LNCaP clone FGC (cell line): ENCODE results near the gene GSN.

ENCODE experiments used
- DNase-seq: peaks from one replicate; pipeline ENCODE4 v3.0.0-alpha.2; 2011; ENCODE audit warnings: low read depth
- H3K4me3 ChIP-seq: 2 replicates; pipeline ENCODE4 v1.5.1; 2011; ENCODE audit warnings: mild to moderate bottlenecking, low read depth, low read length, control low read depth
- TF ChIP-seq, protein P1 (sequence below): IDR thresholded peaks from 2 replicates; pipeline ENCODE4 v1.5.1; 2012; ENCODE audit warnings: mild to moderate bottlenecking; ENCODE audit not compliant: control insufficient read depth, insufficient read depth; ENCODE audit errors: extremely low read depth

The GSN gene

DNA sequence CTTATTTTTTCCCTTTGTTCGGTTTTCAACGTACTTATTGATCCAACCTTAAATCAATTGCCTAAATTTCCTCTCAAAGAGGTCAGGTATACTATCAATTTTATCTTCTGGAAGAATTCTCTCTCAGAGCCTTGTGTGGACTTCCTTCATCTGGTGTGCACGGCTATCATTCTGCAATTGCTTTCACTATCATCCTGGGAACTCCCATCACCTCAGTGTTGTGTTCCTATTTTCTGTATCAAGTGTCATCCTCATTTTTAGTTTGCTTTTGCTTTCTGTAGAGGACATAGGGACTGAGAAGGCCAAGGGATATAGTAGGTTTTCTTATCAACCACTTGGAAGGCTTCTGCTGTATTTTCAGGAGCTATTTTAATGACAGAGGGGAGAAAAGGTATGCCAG, 90.8 kb downstream of the GSN start:
- TF ChIP-seq, protein P1, sequence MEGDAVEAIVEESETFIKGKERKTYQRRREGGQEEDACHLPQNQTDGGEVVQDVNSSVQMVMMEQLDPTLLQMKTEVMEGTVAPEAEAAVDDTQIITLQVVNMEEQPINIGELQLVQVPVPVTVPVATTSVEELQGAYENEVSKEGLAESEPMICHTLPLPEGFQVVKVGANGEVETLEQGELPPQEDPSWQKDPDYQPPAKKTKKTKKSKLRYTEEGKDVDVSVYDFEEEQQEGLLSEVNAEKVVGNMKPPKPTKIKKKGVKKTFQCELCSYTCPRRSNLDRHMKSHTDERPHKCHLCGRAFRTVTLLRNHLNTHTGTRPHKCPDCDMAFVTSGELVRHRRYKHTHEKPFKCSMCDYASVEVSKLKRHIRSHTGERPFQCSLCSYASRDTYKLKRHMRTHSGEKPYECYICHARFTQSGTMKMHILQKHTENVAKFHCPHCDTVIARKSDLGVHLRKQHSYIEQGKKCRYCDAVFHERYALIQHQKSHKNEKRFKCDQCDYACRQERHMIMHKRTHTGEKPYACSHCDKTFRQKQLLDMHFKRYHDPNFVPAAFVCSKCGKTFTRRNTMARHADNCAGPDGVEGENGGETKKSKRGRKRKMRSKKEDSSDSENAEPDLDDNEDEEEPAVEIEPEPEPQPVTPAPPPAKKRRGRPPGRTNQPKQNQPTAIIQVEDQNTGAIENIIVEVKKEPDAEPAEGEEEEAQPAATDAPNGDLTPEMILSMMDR, result no peak
- no peak for DNase-seq
- no peak overlapping the region for H3K4me3 ChIP-seq

DNA sequence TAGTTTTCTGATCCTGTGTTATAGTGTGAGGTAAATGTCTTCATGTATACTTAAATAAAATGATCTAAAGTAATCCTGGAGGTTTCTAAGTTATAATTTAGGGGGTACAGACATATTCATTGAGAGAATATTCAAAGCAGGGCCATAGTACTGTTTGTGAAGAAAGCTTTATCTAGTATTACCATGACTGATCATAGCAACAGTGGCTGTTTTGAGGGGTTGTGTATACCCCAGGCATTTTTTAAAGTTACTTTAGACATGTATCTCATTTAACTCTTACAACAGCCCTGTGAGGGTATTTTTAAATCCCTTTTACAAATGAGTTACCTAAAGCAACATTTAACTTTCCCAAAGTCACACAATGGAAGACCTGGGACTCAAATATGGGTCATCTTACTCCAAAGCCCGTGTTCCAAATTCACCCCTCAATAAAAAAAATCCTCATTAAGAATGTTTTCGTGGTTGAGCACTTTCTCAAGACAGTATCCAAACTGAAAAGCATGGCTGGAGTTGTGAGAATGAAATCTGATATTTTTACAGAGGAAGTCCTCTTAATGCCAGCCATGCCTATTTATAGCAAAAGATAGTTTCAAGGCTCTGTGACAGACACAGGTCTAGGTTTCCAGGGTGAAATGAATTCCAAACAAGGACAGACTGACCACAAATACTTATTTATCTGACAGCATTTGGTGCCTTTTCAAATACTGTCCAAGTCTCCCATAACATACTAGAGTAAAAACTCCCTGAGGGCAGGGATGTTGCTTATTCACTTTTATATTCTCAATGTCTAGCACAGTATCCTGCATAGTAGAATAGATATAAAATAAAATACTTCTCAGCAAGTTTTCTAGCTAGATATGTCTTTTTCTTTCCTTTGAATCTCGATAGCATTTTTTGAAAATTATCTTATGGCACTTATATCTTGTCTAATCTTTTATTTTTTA, 91.7 kb downstream of the GSN start:
- DNase-seq, result no peak
- H3K4me3 ChIP-seq, result no peak overlapping the region
- TF ChIP-seq, protein P1, result no peak

DNA sequence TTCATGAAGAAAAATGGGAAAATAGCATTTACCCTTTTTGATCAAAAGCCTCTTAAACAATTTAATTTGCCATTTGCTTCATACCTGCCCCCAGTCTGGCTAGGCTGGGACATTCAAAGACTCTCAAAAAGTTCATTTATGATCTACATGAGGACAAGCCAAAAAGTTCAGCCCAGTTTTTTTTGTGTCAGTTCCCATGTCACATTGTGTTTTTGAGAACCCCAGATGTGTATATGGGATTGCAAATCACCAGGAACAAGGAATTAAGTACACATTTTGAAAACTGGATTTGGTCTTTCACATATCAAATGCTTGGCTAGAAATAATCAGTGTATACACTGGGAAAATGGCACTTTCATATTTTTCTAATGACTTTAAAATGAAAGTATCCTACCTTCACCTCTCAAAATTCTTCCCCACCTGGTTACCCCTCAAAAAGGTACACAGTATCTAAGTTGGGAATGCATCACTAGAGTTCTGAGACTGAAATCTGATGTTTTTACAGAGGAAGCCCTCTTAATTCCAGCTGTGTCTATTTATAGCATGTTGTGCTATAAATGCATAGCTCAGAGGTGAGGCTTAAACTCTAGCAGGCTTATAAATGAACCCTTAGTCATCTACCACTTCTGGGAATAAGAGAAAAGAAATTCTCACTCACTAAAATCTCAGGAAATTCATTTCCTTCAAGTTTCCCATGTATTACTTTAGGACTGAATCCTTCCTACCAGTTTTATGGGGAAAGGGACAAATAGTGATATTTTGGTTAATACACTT, 92.8 kb downstream of the GSN start:
- DNase-seq, result no peak
- TF ChIP-seq, protein P1, result no peak

DNA sequence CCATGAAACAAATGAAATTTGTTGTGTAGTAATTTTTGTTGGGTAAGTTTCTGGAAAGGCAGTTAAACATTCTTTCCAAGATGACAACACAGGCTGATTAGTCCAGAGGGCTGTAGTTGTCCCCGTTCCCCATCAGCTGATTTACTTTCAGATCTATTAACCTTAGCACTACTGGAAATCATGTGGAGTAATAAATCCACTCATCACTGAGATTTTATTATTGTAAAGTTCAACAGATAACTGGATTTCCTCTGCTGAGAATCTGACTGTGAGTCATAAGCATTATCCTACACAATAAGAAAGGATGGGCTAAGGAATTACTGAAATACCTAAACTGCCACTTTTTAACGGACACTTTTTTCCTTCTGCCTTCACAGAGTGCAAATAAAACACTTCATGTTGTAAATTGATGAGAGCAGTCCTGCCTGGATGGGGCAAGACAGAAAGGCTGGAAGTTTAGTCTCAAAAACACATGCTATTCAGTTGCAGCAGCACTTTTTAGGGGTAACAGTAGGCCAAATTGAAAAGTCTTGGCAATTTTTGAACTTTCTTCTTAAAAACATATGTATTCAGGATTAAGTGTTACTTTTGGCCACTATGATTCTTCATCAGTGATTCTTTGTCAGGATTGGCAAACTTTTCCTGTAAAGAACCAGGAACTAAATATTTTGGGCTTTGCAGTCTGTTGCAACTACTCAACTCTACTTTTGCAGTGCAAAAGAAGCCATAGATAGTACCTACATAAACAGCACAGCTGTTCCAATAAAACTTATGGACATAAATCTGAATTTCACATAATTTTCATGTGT, 95.1 kb downstream of the GSN start:
- no peak for DNase-seq
- TF ChIP-seq, protein P1, result no peak
- H3K4me3 ChIP-seq, result no peak overlapping the region

More for the DNA sequence above, 92.8 kb downstream of the GSN start:
- H3K4me3 ChIP-seq, result no peak overlapping the region

DNA sequence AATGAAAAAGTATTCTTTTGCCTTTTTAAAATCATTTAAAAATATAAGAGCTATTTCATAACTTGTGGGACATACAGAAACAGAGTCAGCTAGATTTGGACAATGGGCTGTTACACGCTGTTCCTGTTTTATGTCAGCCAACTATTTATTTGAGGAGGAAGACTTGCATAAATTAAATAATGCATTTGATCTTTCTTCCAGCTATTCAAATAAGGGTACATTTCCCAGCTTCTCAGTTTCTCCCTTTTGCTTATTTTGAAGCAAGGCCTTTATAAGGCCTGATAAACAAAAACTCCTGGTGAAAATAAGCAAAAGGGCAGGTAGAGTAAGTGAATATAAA, 95.6 kb downstream of the GSN start:
- H3K4me3 ChIP-seq, result no peak overlapping the region
- TF ChIP-seq, protein P1, result no peak
- no peak for DNase-seq

DNA sequence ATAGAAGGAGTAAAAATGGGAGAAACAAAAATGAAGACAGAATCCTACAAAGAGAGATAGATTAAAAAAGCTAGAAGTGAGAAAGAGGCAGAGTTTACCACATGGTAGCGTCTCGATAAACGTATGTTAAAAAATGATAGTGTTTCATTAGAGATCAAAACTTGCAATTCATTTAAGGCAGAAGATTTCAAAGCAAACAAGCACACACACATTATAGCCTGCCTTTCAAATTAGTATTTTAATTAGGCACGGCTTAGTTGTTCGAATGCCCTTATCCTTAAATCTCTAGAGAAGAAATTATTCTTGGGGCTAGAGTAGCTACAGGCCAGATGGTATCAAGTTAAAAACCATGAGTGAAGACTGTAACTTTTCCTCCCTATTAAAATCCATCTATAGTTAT, 96.1 kb downstream of the GSN start:
- no peak for DNase-seq
- H3K4me3 ChIP-seq, result no peak overlapping the region

More for the DNA sequence above, 96.1 kb downstream of the GSN start:
- TF ChIP-seq, protein P1, result no peak
